Stimulated activated CD4-positive, alpha-beta T cell treated with anti-CD3 and anti-CD28 coated beads, Interleukin-12 subunit alpha, Interleukin-12 subunit beta, amount 100 ng/mL, for 24 hours (primary cell): ENCODE measurements around the gene PRB2.
"Not testable (repeated sequence)": the region's sequence is repeated elsewhere in the genome, so short reads cannot be mapped to it uniquely, and the experiment has no call there.

ENCODE experiments used
- DNase-seq, 2 experiments: peaks; one replicate each; pipeline ENCODE4 v3.0.0-alpha.2; 2020; ENCODE audit warnings: low read depth in 2 of 2

PRB2 gene

DNA sequence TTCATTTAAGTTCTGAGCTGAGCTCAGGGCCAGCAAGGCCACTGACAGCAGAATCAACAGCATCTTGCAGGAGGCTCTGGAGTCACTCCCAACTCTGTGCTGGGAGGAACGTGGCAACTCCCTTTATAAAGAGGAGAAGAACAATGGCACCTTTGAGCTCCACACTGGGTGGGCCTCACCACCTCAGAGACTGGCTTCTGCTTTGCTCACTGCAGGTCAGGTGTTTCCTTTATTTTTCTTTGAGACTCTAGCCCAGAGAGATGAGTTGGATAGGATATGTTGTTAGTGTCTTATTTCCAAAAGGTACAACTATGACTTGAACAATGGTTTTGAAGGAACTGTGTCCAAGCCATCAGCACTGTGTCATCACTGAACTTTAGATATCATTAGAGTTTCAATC lies at the start of gene PRB2:
PRB2 (minus strand) TSS at position 101 of the 400 bp plus-strand sequence; CDS start at position 63, 38 bp downstream.
- not testable (repeated sequence) for DNase-seq

DNA sequence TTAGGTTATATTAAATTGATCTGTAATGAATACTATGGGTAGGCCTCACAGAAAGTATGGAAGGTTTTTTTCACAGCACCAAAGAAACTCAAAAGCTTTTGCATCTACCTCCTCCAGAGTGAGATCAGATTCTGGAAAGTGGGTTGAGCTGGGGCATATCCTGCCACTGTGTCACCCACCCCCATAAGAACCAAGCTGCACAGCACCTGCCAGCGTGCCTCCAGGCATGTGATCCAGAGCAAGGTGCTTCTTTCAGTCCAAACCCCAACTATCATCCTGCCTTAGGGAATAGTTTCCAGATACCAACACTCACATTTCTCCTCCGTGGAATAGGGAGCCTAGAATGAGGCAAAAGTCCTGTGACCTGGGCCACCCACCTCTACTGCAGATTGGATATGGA lies 42.6 kb upstream of the PRB2 start:
- DNase-seq = no peak

DNA sequence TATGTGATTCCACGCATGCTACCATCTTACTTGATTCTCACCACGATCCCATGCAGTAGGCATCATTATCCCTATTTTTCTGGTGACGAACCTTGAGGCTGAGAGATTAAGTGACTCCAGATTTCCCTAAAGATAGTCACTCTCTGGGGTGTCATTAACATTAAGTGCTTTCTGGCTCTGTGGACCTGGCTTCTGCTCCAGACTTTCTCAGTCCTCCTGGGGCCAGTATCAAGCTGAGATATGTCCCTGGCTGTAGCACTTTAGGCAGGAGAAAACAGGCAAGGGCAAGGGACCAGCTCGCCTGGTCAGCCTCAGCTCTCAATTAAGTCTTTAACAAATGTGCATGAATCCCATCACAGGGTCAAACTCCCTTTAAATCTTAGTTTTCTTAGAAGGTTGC lies 38.3 kb upstream of the PRB2 start:
- no peak for DNase-seq

DNA sequence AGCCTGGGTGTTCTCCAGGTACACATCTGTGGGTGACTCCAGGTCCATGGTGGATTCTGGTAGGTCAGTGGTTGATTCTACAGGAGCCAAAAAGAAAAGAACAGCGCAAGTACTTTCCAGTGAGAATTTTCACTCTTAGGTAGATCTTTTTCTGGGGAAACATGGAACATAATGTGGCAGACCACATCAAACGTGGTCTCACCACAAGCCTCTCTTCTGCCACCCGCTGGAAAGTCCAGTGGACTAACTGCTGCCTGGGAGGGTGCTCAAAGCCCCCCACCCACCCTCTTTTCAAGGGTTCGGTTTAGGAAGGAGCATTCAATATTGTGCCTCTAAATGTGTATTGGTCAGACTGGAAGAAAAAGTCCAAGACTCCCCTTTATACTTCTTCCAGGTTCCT lies 36.1 kb upstream of the PRB2 start:
- DNase-seq = no peak

DNA sequence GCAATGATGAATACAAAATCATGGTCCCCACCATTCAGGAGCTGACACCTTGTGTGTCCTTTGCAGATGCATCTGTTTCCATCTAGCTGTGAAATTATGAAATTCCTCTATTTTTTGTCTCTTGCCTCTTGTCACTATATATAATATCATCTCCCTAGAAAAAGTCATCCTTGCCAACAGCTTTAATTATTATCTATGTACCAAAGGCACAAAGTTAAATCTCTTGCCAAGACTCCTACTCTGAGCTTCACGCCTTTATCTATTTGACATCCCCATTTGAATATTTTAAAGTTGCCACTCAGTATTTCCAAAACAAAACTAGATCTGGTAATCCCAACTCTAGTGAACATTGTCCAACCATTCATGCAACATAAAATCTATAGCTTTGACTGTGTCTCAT lies 32.0 kb upstream of the PRB2 start:
- DNase-seq = no peak

DNA sequence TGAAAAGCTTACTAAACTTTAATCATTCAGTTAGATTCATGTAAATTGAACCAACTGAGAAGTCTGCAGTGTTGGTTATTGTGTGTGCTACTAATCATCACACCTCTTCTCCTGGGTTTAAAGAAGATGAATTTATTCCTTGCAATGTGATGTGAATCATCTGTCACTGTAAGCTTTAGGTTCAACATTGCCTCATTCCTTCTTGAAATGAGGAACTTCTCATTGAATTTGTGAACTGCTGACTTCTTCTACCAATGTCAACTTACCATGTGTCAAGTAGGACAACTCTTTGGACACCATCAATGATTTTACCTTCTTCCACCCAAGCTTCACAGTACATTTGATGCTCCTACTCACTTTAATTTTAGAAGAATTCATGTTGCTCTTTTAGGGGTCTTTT lies 17.4 kb upstream of the PRB2 start:
- no peak for DNase-seq

DNA sequence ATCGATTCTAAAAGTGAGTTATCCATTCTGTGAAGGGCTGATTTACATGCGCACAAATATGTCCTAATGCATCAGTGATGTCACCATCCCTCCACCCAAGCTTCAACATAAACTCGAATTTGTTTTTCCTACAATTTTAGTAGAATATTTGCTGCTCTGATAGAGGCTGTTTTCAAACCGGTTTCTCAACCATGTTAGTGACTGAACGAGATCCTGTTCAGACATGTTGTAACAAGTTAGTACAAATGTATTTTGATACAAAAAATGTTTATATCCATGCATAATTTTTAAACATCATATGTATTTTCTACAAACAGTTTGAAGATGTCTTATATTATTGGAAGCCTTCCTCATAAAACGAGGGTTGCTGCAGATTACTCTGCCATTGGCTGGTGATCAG lies 12.7 kb upstream of the PRB2 start:
- DNase-seq = no peak

DNA sequence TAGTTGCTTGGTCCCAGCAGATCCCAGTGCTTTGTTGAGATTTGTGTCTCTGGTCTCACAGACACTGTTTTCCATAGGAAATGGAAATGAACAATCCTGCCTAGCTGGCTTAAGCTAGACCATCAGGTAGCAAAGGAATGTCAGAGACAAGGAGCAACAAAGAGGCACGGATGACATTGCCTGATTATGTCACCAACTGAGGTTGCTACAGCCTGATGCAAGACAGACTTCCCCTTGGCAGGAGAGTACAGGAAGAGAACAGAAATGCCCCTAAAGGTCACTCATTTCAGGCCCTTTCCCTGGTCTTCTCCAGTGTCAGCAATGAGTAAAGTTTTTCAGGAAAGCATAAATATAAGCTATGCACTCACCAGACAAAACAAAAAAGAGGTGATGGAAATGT lies 2.0 kb upstream of the PRB2 start:
- no peak for DNase-seq

DNA sequence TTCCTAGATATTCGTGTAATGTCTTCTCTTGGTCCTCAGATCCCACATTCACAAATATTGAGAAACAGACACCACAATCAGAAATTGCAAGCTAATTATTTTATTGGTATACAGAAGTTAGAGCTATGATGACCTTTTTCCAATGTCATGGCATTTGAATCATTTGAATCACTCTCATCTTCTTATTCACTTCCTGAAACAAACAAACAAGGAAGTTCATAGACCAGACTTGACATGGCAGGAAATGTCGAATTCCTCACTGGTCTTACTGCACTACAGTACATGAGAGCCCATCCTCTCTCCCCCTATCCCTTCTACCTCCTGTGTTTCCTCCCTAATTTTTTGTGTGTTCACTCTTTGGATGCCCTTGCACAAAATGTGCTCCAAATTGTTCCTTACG lies 3.9 kb downstream of the PRB2 start:
- DNase-seq = not testable (repeated sequence)

DNA sequence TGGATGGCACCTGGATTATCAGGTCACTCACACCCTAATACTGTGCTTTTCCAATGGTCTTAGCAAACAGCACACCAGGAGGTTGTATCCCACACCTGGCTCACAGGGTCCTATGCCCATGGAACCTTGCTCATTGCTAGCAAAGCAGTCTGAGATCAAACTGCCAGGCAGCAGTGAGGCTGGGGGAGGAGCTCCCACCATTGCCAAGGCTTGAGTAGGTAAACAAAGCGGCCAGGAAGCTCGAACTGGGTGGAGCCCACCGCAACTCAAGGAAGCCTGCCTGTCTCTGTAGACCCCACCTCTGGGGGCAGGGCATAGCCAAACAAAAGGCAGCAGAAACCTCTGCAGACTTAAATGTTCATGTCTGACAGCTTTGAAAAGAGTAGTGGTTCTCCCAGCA lies 17.9 kb downstream of the PRB2 start:
- not testable (repeated sequence) for DNase-seq

DNA sequence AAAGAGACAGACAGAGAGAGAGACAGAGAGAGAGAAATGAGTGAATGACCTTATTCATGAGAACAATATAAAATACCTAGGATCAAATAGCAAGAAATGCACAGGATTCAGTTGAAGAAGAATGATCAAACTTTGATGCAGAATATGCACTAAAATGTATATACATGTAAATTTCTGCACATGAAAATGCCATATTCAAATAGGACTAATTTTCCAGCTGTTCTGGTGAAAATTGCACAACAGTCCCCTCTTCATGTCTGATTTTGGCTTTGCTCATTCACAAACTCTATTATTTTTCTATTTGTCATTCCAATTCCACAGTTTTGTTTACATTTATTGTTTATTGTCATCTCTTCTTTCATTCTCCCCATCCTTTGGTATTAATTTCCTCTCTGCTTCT lies 34.2 kb downstream of the PRB2 start:
- DNase-seq = no peak

DNA sequence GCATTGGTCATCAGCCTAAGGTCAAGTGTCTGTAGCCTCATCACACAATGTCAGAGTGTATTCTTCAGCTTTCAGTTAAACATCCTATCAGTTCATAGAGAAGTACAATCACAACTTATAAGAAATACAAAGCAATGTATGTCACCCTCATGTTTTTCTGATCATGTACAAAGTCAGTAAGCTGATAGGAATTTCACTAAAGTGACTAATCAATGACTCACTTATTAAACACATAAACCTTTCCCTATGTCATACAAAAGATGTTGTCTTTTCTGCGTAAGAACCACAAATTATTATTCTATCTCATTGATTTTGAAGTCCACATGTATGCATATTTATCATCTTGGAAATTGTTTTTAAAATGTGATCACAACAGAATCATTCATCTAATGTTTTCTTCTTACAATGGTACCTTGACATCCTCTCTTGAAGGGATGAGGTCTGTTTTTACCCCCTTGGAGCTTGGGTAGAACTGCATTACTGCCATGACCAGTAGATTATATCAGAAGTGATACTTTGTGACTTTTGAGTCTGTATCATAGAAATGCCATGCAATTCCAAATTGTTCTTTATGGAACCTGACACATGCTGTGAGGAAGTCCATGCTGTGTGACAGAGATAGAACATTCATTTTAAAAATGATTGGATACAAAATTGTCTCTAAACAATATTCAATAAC lies 35.0 kb downstream of the PRB2 start:
- DNase-seq = not testable (repeated sequence)

DNA sequence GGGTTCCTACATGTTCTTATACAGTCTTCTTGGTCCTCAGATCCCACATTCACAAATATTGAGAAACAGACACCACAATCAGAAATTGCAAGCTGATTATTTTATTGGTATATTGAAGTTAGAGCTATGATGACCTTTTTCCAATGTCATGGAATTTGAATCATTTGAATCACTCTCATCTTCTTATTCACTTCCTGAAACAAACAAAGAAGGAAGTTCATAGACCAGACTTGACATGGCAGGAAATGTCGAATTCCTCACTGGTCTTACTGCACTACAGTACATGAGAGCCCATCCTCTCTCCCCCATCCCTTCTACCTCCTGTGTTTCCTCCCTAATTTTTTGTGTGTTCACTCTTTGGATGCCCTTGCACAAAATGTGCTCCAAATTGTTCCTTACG lies 43.6 kb downstream of the PRB2 start:
- not testable (repeated sequence) for DNase-seq

DNA sequence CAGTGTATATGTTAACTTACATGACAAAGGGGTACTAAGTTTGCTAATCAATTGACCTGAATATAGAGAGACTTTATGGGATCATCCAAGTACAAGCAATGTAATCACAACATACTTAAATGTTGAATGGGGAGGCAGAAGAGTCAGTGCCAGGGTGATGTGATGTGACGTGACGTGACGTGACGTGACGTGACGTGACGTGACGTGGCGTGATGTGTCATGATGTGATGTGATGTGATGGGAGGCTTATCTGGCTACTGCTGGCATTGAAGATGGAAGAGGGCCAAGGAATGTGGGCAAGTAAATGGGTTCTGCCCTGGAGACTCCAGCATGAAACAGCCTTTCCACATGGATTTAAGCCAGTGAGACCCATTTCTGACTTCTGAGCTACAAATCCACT lies 46.9 kb downstream of the PRB2 start:
- DNase-seq = no peak

DNA sequence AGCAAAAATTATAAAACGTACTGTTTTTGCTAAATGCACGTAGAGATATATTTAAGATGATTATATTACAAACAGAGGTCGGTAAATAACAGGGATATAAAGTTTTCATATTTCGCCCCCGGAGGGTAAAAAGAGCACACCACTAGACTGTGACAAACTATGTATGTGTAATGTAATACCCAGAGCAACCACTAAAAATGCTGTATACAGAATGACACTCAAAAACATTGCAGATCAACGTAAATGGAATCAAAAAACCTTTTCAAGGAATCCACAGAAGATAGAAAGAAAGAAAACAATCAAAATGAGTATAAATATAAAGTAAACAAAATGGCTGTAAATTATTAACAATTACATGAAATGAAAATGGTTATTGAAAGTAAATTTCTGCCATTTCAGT lies 47.6 kb downstream of the PRB2 start:
- DNase-seq = no peak

DNA sequence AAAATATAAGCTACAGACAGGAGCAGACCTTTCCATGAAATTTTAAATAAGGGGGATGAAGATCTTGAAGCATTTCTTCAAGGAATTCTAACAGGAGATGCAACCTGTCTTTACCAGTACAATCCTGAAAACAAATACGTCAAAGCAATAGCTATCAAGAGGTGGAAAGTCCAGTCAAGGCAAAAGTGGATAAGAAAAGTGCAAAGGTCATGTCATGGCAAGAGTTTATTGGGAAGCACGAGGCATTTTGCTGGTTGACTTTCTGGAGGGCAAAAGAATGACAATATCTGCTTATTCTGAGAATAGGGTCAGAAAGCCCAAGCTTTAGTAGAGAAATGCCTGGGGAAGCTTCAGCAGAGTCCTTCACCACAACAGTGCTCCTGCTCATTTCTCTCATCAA lies 50.9 kb downstream of the PRB2 start:
- DNase-seq = no peak
